GM21717 (cell line): Measurements from ENCODE around the gene C20orf144.
"Not testable (repeated sequence)": the region's sequence is repeated elsewhere in the genome, so short reads cannot be mapped to it uniquely, and the experiment has no call there.

Source experiments
- ATAC-seq: cut with Tn5 transposase; IDR thresholded peaks from one replicate; pipeline ENCODE4 v1.9.1; 2021; ENCODE audit warnings: mild to moderate bottlenecking, moderate library complexity; ENCODE audit not compliant: unreplicated experiment

C20orf144 gene

GRCh38 chr20:33662172-33662571 lies at the start of gene C20orf144:
C20orf144 (plus strand) TSS chr20:33662327; CDS start chr20:33662346, 19 bp downstream.
- no peak for ATAC-seq

GRCh38 chr20:33621717-33622400 lies 40.3 kb upstream of the C20orf144 start:
- no peak for ATAC-seq

GRCh38 chr20:33622705-33623365 lies 39.3 kb upstream of the C20orf144 start:
- no peak for ATAC-seq

GRCh38 chr20:33624399-33624798 lies 37.7 kb upstream of the C20orf144 start:
- no peak for ATAC-seq

- no peak for ATAC-seq
These were observed 35.9 kb upstream of the C20orf144 start for GRCh38 chr20:33626190-33626589.

GRCh38 chr20:33627577-33628216 lies 34.4 kb upstream of the C20orf144 start:
- no peak for ATAC-seq

- no peak for ATAC-seq
These were observed 32.6 kb upstream of the C20orf144 start for GRCh38 chr20:33629533-33629932.

- no peak for ATAC-seq
These were observed 32.1 kb upstream of the C20orf144 start for GRCh38 chr20:33629979-33630378.

GRCh38 chr20:33630507-33630906 lies 31.6 kb upstream of the C20orf144 start:
- ATAC-seq = no peak

GRCh38 chr20:33631910-33632309 lies 30.2 kb upstream of the C20orf144 start:
- not testable (repeated sequence) for ATAC-seq

- ATAC-seq = no peak
These were observed 26.8 kb upstream of the C20orf144 start for GRCh38 chr20:33635341-33635740.

- no peak for ATAC-seq
These were observed 25.4 kb upstream of the C20orf144 start for GRCh38 chr20:33636776-33637175.

- ATAC-seq = no peak
These were observed 21.8 kb upstream of the C20orf144 start for GRCh38 chr20:33640287-33640686.

- no peak for ATAC-seq
These were observed 17.6 kb upstream of the C20orf144 start for GRCh38 chr20:33644313-33645071.

GRCh38 chr20:33645072-33645358 lies 17.1 kb upstream of the C20orf144 start:
- ATAC-seq = no peak

GRCh38 chr20:33645396-33645795 lies 16.7 kb upstream of the C20orf144 start:
- no peak for ATAC-seq

- ATAC-seq = no peak
These were observed 15.9 kb upstream of the C20orf144 start for GRCh38 chr20:33646191-33646590.

- not testable (repeated sequence) for ATAC-seq
These were observed 15.0 kb upstream of the C20orf144 start for GRCh38 chr20:33646959-33647602.

- peak; percentile 47 for ATAC-seq
These were observed 14.3 kb upstream of the C20orf144 start for GRCh38 chr20:33647603-33648395.

GRCh38 chr20:33648396-33649004 lies 13.6 kb upstream of the C20orf144 start:
- ATAC-seq = no peak
